Endothelial cell of umbilical vein (primary cell): ENCODE data around the gene RPH3AL. TPM values are rescaled to one million over a fixed set of nuclear protein-coding genes. Genes with fewer than 3 reads are reported as not detected.

Source experiments
- BruUV-seq: library from RNA; stranded (reverse); fragments of 400-500 nt; replicated peaks from 2 replicates; lab custom pipeline; 2021; lab: Mats Ljungman, UMichigan
- CTCF ChIA-PET: fragments of 300-600, 350-600 bp; sonication (Branson Sonifier 250); formaldehyde crosslinking; loops from one replicate; lab custom pipeline; 2021; ENCODE audit warnings: antibody characterized with exemption, inconsistent platforms; lab: Charles Lee
- POLR2A ChIA-PET: fragments of 300-600, 350-600 bp; sonication (Branson Sonifier 250); formaldehyde crosslinking; loops from one replicate; lab custom pipeline; 2021; ENCODE audit warnings: antibody characterized with exemption, inconsistent platforms; lab: Charles Lee
- DNase-seq: peaks from one replicate; pipeline ENCODE4 v3.0.0-alpha.2; 2011; ENCODE audit warnings: low read depth, low spot score
- FAIRE-seq: peaks from 2 replicates; lab custom pipeline; 2011; peaks lifted over from hg19 to GRCh38; lab: Jason Lieb, UNC
- H2AFZ ChIP-seq: 2 replicates; pipeline ENCODE4 v1.6.0; 2012; ENCODE audit warnings: low read depth, low read length, control low read depth, inconsistent platforms
- H3K27ac ChIP-seq: 2 replicates; pipeline ENCODE4 v1.5.1; 2011; ENCODE audit warnings: low read depth, mild to moderate bottlenecking, control low read depth, low read length, moderate library complexity; ENCODE audit not compliant: insufficient read depth
- H3K27me3 ChIP-seq, 2 experiments: 2 replicates each; pipeline versions ENCODE4 v1.6.0 to v1.6.1; 2011; ENCODE audit warnings: low read length in 2 of 2, mixed read lengths in 1 of 2; ENCODE audit not compliant: control insufficient read depth in 2 of 2, insufficient read depth in 2 of 2
- H3K36me3 ChIP-seq, 2 experiments: 2 replicates in 1 of 2; 3 replicates in 1 of 2; pipeline ENCODE4 v1.5.1; 2011; ENCODE audit warnings: low read length in 2 of 2, mild to moderate bottlenecking in 1 of 2, moderate library complexity in 1 of 2; ENCODE audit not compliant: control insufficient read depth in 2 of 2, insufficient read depth in 2 of 2; ENCODE audit errors: extremely low read depth in 1 of 2
- H3K4me1 ChIP-seq: 3 replicates; pipeline ENCODE4 v1.5.1; 2011; ENCODE audit warnings: mild to moderate bottlenecking, low read length; ENCODE audit not compliant: control insufficient read depth, insufficient read depth; ENCODE audit errors: extremely low read depth
- H3K4me2 ChIP-seq: 2 replicates; pipeline ENCODE4 v1.6.1; 2011; ENCODE audit warnings: low read length, control low read depth, mixed read lengths; ENCODE audit not compliant: insufficient read depth
- H3K4me3 ChIP-seq, 3 experiments: fragments of 200-600 bp in 1 of 3; sonication (generic), shearing (Covaris generic) in 1 of 3; replicated peaks in 1 of 3; 2 replicates each; pipeline ENCODE4 v1.5.1; 2011 to 2016; ENCODE audit warnings: control low read depth in 3 of 3, low read length in 3 of 3, mild to moderate bottlenecking in 2 of 3, inconsistent platforms in 1 of 3, low read depth in 1 of 3, moderate library complexity in 1 of 3; ENCODE audit not compliant: insufficient read depth in 1 of 3
- H3K79me2 ChIP-seq: 2 replicates; pipeline ENCODE4 v1.6.0; 2012; ENCODE audit warnings: low read length, inconsistent platforms; ENCODE audit not compliant: control insufficient read depth, insufficient read depth
- H3K9ac ChIP-seq: replicated peaks from 2 replicates; pipeline ENCODE3; 2011; ENCODE audit warnings: low read length, control low read depth; ENCODE audit not compliant: insufficient read depth; ENCODE audit errors: extremely low read depth
- H3K9me1 ChIP-seq: replicated peaks from 3 replicates; pipeline ENCODE4 v1.6.0; 2011; ENCODE audit warnings: mild to moderate bottlenecking, low read length; ENCODE audit not compliant: control insufficient read depth, insufficient read depth; ENCODE audit errors: extremely low read depth
- H3K9me3 ChIP-seq: replicated peaks from 2 replicates; pipeline ENCODE4 v1.5.1; 2012; ENCODE audit warnings: low read length, inconsistent platforms; ENCODE audit not compliant: control insufficient read depth, insufficient read depth
- H4K20me1 ChIP-seq: replicated peaks from 2 replicates; pipeline ENCODE3; 2011; ENCODE audit warnings: mild to moderate bottlenecking, low read length; ENCODE audit not compliant: control insufficient read depth, insufficient read depth; ENCODE audit errors: extremely low read depth
- EZH2 ChIP-seq: IDR thresholded peaks from 2 replicates; pipeline ENCODE4 v1.6.1; 2012; ENCODE audit warnings: borderline replicate concordance, low read depth, mild to moderate bottlenecking, moderate library complexity, low read length, inconsistent platforms; ENCODE audit not compliant: severe bottlenecking
- FOS ChIP-seq: IDR thresholded peaks from 2 replicates; pipeline ENCODE4 v1.6.1; 2011; ENCODE audit warnings: mild to moderate bottlenecking, low read length, moderate library complexity, borderline replicate concordance; ENCODE audit not compliant: insufficient read depth
- GATA2 ChIP-seq: IDR thresholded peaks from 2 replicates; pipeline ENCODE4 v1.7.0; 2011; ENCODE audit warnings: low read depth, mild to moderate bottlenecking, moderate library complexity, mixed read lengths, low read length; ENCODE audit not compliant: insufficient read length, insufficient read depth
- JUN ChIP-seq: IDR thresholded peaks from 2 replicates; pipeline ENCODE4 v1.6.1; 2011; ENCODE audit warnings: borderline replicate concordance, low read depth; ENCODE audit not compliant: insufficient read length, insufficient read depth
- MYC ChIP-seq: IDR thresholded peaks from one replicate; pipeline ENCODE4 v1.6.1; 2011; ENCODE audit warnings: mild to moderate bottlenecking, low read depth, low read length
- POLR2A ChIP-seq: IDR thresholded peaks from 2 replicates; pipeline ENCODE4 v1.6.1; 2012; ENCODE audit warnings: low read depth, mild to moderate bottlenecking, control low read depth, low read length
- POLR2AphosphoS5 ChIP-seq: IDR thresholded peaks from 2 replicates; pipeline ENCODE4 v1.6.1; 2012; ENCODE audit warnings: low read depth, mild to moderate bottlenecking, control low read depth, low read length, moderate library complexity; ENCODE audit not compliant: insufficient read depth
- dilution Hi-C: fragments of 300-500 bp; cut with MboI; formaldehyde crosslinking; loops from one replicate; pipeline ENCODE4 v1.15.0; 2019; ENCODE audit warnings: low sequenced_read_pairs; ENCODE audit not compliant: extremely low pct_ligation_motif_present
- intact Hi-C: fragments of 100-400 bp; cut with micrococcal nuclease; formaldehyde crosslinking; loops from one replicate; pipeline ENCODE4 v1.10.0; 2022
- polyA plus RNA-seq, 4 experiments: library from polyadenylated mRNA; depleted of rRNA in 3 of 4; stranded (reverse) in 3 of 4; unstranded in 1 of 4; fragments of >200 nt; gene quantifications; 2 replicates each; pipeline versions ENCODE4 v1.2.1 to v1.2.3, GENCODE V29; 2011 to 2012; ENCODE audit warnings: missing spikeins in 1 of 4
- total RNA-seq: library from RNA; stranded (reverse); gene quantifications from 2 replicates; pipeline ENCODE4 v1.2.3, GENCODE V29; 2021
- TF ChIP-seq, protein P1 (sequence below), 2 donors: IDR thresholded peaks; 1 replicate in 1 of 2; 2 replicates in 1 of 2; pipeline ENCODE4 v1.5.1; 2011; ENCODE audit warnings: low read length in 2 of 2, mild to moderate bottlenecking in 2 of 2, moderate library complexity in 2 of 2, control low read depth in 1 of 2, inconsistent platforms in 1 of 2, low read depth in 1 of 2; ENCODE audit not compliant: insufficient read depth in 1 of 2; ENCODE audit errors: extremely low read depth in 1 of 2
- TF ChIP-seq, protein P2 (sequence below): IDR thresholded peaks from 2 replicates; pipeline ENCODE4 v1.6.1; 2011; ENCODE audit not compliant: insufficient read depth, insufficient read length

The RPH3AL gene
- total and polyA plus RNA-seq, 2 donors (not counting 3 experiments of a cell fraction or from before 2014, with no cell fraction given) = 4.1 to 7.0 TPM

DNA sequence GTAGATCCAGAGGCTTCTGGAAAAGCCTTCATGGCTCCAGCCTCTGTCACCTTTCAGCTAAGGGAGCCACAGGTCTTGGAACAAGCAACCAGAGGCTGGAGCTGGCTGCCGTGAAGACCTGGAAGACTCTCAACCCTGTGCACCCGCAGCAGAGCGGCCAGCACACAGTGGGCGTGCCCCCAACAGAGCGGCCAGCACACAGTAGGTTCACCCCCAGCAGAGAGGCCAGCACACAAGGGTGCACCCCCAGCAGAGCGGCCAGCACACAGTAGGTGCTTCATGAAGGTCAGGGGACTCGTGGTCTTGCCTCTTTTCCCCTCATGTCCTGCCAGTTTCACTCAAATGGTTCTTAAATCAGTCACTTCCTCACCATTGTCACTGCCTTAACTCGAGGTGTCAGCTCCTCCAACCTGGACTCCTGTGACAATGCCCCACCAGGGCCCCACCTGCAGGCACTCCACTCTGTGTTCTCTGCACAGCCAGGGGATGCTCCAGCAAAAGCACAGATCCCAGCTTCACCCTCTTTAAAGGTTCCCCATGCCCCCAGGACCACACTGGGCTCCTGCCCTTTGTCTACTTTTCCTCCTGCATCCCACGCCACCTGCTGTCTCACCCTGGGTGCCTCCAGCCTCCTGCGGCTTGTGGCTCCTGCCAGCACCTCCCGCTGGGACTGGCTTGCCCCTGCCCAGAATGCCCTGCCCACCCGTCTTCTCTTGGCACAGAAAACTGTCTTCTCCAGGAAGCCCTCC is 128.7 kb downstream of the RPH3AL start:
- FAIRE-seq = no peak

More for the DNA sequence above, 128.7 kb downstream of the RPH3AL start:
- Histone ChIP-seq H4K20me1 (no peaks in the 10 kb centered on the region), H2AFZ (no peak overlapping the region), H3K4me2 (no peak overlapping the region), H3K4me3 (no peak overlapping the region), H3K9me3 (no peaks in the 10 kb centered on the region), H3K9ac (no peak overlapping the region), H3K27me3 (no peaks in the 10 kb centered on the region), H3K36me3 (no peaks in the 10 kb centered on the region), H3K79me2 (no peaks in the 10 kb centered on the region), H3K4me1 (peaks cover 7% of the 10 kb centered on the region), H3K27ac (no peak overlapping the region), H3K9me1 (no peaks in the 10 kb centered on the region)
- ChIA-PET POLR2A (no interaction called here), CTCF (interaction anchor here (1.2 kb wide), 1 partner anchor 85 kb away, joined by 3 read pairs; no protein-coding TSS in a partner anchor)
- TF ChIP-seq FOS = no peak
- TF ChIP-seq, protein P1, sequence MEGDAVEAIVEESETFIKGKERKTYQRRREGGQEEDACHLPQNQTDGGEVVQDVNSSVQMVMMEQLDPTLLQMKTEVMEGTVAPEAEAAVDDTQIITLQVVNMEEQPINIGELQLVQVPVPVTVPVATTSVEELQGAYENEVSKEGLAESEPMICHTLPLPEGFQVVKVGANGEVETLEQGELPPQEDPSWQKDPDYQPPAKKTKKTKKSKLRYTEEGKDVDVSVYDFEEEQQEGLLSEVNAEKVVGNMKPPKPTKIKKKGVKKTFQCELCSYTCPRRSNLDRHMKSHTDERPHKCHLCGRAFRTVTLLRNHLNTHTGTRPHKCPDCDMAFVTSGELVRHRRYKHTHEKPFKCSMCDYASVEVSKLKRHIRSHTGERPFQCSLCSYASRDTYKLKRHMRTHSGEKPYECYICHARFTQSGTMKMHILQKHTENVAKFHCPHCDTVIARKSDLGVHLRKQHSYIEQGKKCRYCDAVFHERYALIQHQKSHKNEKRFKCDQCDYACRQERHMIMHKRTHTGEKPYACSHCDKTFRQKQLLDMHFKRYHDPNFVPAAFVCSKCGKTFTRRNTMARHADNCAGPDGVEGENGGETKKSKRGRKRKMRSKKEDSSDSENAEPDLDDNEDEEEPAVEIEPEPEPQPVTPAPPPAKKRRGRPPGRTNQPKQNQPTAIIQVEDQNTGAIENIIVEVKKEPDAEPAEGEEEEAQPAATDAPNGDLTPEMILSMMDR (IDR thresholded peaks at IDR 0.05; ENCODE audit: extremely low read depth in 1 of 2, insufficient read depth in 1 of 2, low read depth in 1 of 2, low read length in 2 of 2) = no peak
- TF ChIP-seq EZH2 = no peak
- no peak for TF ChIP-seq POLR2AphosphoS5
- TF ChIP-seq MYC = no peak
- TF ChIP-seq GATA2 = no peak
- TF ChIP-seq, protein P2, sequence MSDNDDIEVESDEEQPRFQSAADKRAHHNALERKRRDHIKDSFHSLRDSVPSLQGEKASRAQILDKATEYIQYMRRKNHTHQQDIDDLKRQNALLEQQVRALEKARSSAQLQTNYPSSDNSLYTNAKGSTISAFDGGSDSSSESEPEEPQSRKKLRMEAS = no peak
- TF ChIP-seq POLR2A = no peak
- TF ChIP-seq JUN = no peak
- dilution Hi-C loops (no loop called here), intact Hi-C loops (no loop called here)
- DNase-seq = no peak
- no TSS peak for BruUV-seq
